GM19238 (cell line): ENCODE measurements around the gene CUX1.
A peak's percentile ranks its signal among the peaks of the same experiment; 100 is the strongest.
"Not testable (repeated sequence)": the region's sequence is repeated elsewhere in the genome, so short reads cannot be mapped to it uniquely, and the experiment has no call there.

Experiments
- DNase-seq: peaks from one replicate; pipeline ENCODE4 v3.0.0; 2011; ENCODE audit warnings: low spot score; ENCODE audit not compliant: insufficient read length

The CUX1 gene

DNA sequence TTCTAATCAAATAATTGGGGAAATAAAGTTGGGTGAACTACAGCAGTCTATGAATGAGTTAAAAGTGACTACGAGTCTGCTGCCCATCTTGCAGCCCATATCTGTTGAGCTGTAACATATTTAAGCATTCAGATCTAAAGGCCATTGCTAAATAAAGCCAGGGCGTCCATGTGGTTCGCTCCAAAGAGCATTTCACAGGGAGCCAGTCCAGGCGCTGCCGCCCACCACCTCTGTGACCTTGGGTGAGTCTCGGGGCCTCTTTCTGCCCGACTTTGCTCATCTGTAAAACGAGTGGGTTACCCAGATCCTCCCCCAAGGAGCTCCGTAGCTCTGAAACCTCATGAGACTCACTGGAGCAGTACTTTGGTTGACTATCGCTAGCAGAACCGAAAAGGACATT lies 223.1 kb downstream of the CUX1 start:
- no peak for DNase-seq

DNA sequence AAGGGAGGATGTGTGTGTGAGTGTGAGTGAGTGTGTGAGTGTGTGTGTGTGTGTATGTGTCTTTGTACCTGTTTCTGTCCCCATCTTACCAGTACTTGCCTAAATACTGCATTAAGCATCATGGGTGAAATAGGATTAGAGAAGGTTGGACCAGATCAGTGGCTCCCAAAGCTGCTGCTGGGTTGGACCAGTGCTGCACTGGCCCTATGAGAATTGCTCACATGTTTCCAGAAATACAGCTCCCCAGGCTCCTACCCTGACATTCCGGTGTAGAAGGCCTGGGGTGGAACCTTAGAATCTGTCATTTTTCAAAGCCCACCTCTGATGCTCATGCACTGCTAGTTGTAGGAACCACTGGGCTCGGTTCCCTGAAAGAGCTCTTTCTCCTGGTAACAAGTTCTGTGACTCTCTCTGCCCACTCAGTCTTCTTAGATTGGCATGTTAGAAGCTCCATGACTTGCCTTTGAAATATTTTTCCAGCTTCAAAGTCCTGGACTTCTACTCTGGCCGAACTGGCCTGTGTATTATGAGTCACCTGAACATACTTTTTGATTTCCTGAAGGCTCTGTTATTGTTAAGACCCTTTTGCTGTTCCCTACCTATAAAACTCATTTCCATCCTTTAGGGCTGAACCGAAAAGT lies 224.7 kb downstream of the CUX1 start:
- DNase-seq, result no peak

DNA sequence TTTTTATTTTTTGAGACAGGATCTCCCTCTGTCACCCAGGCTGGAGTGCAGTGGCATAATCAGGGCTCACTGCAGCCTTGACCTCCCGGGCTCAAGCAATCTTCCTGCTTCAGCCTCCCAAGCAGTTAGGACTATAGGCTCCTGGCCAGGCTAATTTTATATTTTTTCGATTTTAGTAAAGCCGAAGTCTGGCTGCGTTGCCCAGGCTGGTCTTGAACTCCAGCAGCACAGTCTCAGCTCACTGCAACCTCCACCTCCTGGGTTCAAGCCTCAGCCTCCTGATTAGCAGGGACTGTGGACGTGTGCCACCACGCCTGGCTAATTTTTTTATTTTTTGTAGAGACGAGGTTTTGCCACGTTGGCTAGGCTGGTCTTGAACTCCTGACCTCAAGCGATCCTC lies 225.4 kb downstream of the CUX1 start:
- DNase-seq, result not testable (repeated sequence)

DNA sequence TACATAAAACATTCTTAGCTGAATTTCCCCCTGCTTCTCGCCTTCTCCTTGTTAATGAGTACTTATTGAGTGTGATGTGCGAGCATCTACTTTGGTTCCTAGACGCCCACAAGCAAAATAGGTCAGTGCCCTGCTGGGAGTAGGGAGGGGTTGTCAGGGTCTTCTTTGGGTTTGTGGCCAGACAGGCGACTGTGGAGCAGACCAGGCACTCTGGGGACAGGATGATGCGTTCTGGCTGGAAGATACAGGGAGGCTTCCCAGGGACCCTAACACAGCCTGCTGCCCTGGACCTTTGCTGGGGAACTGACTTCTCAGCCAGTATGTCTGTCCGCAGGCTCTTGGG lies 227.2 kb downstream of the CUX1 start:
- no peak for DNase-seq

DNA sequence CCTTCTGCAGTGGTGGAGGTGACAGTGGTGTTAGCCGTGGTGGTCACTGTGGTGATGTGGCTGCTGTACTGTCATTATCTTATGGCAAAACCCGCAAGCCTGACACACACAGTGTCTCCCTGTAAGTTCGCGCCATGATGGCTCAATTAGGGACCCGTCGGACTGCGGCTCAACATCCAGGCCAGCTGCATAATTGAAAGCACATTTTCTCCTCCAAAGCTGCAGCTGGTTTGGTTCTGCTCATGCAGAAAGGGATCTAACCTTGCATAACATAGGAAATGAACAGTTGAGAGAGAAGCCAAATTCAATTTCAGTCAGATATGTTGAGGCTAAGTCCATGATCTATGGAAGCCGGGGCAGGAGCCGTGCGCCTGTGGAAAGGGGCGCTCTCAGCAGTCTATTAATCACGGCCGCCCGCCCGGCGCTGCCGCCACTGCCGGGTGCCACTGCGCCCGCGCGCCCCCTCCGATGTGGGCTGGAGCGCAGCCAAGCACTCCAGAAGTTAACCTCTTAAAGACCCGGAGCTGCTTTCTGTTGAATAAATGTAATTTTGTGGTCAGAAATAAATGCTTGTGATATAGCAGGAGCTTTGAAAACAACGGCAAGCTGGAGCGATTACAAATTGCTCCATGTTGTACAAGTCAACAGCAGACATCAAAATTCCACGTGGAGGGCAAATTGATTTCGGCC lies 227.7 kb downstream of the CUX1 start:
- DNase-seq, result no peak

DNA sequence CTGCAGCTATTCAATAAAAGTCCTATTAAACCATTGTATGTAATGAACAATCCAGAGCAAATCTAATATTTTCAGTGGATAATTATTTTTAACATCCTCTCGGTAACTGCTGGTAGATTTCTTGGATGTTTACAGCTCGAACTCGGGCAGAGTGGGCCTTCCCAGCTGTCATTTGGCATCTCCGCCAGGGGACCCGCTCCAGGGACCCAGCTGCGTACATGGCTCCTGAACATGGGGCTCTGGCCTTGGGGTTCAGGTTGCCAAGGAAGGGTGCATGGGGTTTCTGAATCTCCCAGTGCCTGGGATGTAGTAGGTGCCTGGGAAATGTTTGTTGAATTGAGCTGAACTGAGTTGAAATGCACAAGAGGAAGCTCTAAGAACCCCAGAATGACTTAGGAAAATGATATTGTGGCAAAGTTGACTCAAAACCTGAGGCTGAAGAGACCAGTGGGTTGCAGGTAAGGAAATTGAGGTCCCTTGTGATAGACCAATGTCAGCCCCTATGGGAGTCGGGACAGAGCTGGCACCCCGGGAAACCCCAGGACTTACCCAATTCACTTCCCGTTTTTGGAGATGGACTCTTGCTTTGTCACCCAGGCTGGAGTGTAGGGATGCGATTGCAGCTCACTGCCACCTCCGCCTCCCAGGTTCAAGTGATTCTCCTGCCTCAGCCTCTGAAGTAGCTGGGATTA lies 228.4 kb downstream of the CUX1 start:
- no peak for DNase-seq

DNA sequence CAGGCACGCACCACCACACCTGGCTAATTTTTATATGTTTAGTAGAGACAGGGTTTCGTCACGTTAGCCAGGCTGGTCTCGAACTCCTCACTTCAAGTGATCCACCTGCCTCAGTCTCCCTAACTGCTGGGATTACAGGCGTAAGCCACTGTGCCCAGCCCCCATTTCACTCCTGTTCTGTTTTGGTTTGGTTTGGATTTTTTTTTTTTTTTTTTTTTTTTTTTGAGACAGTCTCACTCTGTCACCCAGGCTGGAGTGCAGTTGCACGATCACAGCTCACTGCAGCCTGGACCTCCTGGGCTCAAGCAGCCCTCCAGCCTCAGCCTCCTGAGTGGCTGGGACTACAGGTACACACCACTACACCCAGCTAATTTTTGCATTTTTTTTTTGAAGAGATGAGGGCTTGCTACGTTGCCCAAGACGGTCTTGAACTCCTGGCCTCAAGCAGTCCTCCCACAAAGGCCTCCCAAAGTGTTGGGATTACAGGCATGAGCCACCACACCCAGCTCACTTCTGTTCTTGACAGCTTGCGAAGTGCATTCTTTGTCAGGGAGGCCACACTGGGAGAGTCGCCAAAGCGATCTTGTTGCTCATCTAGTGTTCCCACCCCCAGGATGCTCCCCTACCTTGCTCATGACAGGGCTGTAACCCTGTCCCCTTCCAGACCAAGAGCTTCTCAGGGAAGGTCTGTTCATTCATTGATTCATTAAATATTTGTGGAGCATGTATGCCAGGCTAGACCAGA lies 229.1 kb downstream of the CUX1 start:
- no peak for DNase-seq

DNA sequence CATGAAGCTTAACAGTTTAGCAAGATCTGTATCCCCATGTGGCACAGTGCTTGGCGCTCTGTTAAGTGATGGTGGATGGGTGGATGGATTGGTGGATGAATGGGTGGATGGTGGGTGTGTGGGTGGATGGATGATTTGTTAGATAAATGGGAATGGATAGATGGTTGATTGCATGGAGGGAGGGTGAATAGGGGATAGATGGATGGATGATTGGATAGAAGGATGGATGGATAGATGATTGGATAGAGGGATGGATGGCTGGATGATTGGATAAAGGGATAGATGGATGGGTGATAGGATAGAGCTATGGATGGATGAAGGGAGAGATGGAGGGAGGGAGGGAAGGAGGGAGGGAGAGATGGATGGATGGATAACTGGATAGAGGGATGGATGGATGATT lies 229.7 kb downstream of the CUX1 start:
- DNase-seq, result no peak

DNA sequence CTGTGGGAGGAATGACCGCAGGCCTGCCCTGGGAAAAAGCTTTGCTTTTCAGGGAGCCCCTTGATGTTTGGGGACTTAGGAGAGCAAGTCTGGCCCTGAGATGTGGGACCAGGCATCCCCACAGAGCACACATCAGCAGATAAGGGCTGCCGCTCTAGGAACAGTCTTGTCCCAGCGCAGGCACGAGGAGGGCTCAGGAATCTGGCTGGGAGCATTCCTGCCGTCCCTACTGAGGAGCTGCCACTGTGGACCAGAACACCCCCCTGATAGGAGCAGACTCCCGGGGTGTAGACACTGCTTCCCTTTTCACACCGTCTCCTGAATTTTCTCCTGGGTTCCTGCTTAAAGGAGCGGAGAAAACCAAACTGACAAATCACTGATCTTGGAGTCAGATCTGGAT lies 232.3 kb downstream of the CUX1 start:
- no peak for DNase-seq

DNA sequence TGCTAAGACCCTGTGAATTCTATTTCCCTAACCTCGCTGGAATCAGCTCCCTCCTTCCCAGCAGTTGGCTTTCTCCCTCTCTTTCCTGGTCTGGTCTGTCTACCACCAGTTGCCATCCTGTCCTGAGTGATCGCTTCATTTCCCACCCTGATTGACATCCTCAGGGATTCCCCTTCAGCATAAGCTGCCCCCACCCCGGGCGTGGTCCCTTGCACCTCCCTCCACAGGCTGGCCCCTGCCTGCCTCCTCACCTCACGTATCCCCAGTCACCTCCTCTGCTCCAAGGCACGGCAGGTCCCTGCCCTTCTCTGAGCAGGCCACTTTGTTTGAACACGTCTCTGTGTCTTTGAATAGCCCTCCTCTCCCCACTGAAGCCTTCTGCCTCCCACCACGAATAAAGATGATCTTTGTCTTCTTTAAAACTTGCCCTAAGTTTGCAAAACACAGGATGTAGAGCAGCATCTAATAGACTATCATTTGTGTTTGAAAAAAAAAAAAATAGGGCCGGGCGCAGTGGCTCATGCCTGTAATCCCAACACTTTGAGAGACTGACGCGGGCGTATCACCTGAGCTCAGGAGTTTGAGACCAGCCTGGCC lies 233.5 kb downstream of the CUX1 start:
- DNase-seq, result no peak

DNA sequence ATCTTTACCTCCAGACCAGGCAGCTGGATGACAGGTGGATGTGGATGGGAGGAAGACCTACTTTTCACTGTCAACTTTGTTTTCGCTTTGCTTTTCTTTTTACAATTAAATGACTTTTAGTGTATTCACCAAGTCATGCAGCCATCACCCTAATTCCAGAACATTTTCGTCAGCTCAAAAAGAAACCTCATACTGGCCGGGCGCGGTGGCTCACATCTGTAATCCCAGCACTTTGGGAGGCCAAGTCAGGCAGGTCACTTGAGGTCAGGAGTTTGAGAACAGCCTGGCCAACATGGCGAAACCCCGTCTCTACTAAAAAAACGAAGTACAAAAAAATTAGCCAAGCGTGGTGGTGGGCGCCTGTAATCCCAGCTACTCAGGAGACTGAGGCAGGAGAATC lies 234.3 kb downstream of the CUX1 start:
- DNase-seq, result not testable (repeated sequence)

DNA sequence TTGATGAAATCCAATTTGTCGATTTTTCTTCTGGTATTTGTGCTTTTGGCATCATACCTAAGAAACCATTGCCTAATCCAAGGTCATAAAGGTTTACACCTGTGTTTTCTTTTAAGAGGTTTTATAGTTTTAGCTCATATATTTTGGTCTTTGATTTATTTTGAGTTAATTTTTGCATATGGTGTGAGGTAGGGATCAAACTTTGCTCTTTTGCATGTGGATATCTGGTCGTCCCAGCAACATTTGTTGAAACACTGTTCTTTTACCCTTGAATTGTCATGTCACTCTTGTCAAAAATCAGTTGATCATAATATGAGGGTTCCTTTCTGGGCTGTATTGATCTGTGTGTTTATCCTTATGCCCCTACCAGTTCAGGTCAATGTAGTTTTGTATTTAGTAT lies 236.7 kb downstream of the CUX1 start:
- DNase-seq, result no peak

DNA sequence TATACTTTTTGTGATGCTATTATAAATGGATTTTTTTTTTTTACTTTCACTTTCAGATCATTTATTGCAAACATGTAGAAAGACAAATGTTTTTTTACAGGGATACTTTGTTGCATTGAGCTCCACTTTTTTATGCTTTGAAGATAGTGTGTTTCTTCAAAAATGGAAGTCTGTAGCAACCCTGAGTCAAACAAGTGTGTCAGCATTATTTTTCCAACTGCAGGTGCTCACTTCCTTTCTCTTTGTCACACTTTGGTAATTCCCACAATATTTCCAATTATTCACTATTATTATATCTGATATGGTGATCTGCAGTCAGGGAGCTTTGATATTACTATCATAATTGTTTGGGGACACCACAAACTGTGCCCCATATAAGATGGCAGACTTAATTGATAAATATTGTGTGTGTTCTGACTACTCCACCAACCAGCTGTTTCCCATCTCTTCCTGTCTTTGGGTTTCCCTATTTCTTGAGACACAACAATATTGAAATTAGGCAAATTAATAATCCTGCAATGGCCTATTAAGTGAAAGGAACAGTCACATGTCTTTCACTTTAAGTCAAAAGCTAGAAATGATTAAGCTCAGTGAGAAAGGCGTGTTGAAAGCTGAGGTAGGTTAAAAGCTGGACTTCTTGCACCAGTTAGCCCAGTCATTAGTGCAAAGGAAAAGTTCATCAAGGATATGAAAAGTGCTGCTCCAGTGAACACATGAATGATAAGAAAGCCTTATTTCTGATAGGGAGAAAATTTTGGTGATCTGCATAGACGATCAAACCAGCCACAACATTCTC lies 238.0 kb downstream of the CUX1 start:
- DNase-seq, result no peak

DNA sequence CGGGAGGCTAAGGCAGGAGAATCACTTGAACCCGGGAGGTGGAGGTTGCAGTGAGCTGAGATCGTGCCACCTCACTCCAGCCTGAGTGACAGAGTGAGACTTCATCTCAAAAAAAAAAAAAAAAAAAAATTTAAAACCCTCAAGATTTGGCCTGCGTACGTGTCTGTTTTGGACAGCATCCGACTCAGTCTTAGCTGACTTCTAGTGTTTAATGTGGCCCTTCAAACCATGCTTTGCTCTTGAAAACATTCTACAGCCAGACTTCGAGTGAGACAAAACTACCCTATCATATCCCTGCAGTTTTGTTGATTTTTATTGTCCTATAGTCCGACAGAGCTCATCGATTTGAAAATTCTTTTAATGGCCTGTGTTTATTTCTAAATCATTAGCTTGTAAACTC lies 242.1 kb downstream of the CUX1 start:
- DNase-seq, result no peak

DNA sequence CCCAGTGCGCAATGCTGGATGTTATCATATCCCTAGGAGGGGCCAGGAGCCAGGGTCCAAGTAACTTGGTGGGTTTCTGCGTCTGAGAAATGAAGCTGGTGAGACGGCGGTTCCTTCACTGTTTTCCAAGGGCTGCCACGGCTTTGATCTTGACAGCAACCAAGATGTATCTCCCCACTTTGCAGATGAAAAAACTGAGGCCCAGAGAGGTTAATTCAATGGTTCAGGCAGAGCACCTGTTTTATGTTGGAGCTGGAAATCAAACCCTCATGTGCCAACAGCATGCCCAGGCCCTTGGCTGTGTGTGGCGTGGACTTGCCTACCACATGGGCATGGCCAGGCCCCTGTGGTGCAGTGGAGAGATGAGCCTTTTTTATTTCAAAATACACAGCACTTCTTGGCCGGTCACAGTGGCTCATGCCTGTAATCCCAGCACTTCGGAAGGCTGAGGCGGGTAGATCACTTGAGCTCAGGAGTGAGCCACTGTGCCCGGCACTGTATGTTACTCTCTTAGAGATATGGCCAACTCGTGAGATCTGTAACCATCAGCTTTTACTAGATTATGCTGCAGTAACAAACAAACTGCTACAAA lies 244.0 kb downstream of the CUX1 start:
- DNase-seq, result no peak

DNA sequence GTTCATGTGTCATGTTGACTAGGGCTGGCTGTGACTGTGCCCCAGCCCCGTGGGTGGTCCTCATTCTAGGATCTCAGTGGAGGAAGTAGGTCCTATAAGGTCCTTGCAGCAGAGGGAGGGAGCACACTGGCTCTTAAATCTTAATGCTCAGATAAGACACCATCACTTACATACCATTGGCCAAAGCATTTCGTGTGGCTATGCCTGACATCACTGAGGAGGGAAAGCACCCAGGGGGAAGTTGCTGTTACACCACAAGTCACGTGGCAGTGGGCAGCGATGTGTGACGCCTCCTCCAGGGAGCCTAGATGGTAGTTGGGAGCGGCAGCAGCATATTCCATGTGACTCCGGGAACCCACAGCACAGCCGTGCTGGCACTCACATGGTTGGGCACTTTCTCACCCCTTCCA lies 244.6 kb downstream of the CUX1 start:
- peak; percentile 63 for DNase-seq

DNA sequence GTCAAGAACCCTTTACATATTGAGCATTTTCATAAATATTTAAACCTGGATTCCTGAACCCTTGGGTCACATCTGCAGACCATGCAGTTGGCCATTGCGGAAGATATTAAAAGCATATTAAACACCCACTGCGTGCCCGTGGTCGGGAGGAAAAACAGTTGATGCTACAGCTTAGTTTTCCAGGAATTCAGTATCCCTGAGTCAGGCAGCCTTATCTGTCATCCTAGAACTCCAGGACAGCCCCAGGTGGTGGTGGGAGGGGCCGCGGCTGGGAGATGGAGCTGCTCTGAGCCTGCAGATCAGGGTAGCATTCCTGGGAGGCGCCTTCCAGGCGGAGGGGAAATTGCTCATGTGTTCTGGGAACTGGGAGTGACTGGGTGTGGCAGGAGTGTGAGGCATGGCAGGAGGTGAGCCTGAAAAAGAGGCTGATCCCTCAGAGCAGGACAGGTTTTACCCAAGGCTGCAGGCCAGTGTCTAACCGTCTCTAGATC lies 246.3 kb downstream of the CUX1 start:
- no peak for DNase-seq

DNA sequence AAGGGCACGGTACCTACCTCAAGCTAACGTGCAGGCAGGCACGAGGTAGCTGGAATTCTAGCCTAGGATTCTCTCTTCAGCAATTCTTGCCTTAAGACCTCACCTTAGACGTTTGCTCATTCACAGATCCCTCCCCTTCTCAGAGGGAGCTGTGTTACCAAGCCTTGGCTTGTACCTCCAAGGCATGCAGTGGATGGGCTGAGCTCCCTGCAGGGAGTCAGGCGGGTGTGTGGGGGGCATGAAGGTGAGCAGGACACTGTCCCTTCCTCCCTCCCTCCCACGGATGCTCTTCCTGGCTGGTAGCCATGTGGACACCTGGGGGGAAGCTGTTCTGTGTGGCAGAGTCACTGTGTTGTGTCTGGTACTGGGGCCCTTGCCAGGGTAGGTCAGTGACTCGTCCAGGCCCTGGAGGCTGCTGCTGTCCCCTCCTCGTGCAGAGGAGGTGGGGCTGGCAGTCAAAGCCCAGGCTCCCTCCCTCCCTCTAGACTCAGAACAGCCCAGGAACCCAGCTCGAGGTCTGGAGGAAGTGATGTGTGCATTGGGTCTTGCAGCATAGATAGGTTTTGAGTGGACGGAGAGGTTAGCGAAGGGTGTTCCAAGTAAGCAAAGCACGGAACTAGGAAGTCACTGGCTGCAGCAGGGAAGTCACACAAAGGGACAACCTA lies 247.1 kb downstream of the CUX1 start:
- DNase-seq, result no peak

DNA sequence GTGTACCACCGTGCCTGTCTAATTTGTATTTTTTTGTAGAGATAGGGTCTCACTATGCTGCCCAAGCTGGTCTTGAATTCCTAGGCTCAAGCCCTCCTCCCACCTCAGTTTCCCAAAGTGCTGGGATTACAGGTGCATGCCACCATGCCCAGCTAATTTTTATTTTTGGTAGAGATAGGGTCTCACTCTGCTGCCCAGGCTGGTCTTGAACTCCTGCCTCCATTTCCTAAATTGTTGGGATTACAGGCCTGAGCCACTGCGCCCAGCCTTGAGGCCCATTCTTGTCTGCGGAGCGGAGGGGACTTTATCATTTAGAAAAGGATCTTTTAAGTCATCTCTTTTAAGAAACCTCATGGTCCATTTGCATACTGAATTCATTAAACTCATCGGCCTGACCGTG lies 247.8 kb downstream of the CUX1 start:
- DNase-seq, result no peak

DNA sequence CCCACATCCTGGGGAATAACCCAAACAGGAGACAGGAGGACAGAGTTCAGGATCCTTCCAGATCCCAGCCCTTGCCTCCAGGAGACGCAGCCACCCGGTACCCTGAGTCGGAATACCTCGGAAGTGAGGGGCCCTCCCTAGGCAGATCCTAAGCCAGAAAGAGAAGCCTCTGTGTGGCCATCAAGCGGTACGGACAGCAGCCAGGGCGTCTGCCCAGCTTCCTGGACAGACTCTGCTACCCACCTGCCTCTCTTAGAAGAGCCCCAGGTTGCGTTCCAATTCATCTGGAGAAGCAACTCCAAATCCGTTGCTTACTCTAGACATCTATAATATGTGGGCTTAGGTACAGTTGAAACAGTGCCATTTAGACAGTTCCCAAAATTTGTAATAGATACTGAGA lies 249.1 kb downstream of the CUX1 start:
- no peak for DNase-seq
